K562 (cell line): Measurements from ENCODE around the gene ARHGAP15. TPM values are rescaled to one million over a fixed set of nuclear protein-coding genes. Genes with fewer than 3 reads are reported as not detected.

Source experiments
- ATAC-seq: fragments of 200-7000 bp; cut with Tn5 transposase; 3 replicates; pipeline ENCODE4 v1.9.1; 2020; ENCODE audit warnings: moderate library complexity
- BruUV-seq: library from RNA; stranded (reverse); fragments of 400-500 nt; replicated peaks from 2 replicates; lab custom pipeline; 2021; lab: Mats Ljungman, UMichigan
- CTCF ChIA-PET: fragments of 300-600 bp; formaldehyde crosslinking; extraction: SDS; loops from one replicate; lab custom pipeline; 2021; ENCODE audit warnings: low intra/inter-chr PET ratio; lab: Yijun Ruan, JAX
- POLR2A ChIA-PET: fragments of 300-600, 350-650 bp; sonication (Branson Sonifier 250); formaldehyde crosslinking; extraction: SDS; loops from one replicate; lab custom pipeline; 2021; ENCODE audit warnings: antibody characterized with exemption, inconsistent platforms; lab: Yijun Ruan, JAX
- DNase-seq, 4 experiments: peaks; one replicate each; pipeline versions ENCODE4 v3.0.0 to v3.0.0-alpha.2; 2011 to 2018; ENCODE audit warnings: low spot score in 3 of 4, mixed read lengths in 3 of 4; ENCODE audit errors: extremely low read depth in 1 of 4
- FAIRE-seq: peaks from 2 replicates; lab custom pipeline; 2011; peaks lifted over from hg19 to GRCh38; lab: Jason Lieb, UNC
- H2AFZ ChIP-seq: 2 replicates; pipeline ENCODE4 v1.6.0; 2011; ENCODE audit warnings: low read depth, low read length, control low read depth, inconsistent platforms
- H3K27ac ChIP-seq: fragments of 200-600 bp; 3 replicates; pipeline ENCODE4 v1.8.0; 2011; ENCODE audit warnings: low read depth, mild to moderate bottlenecking, control low read depth, inconsistent platforms, low read length, moderate library complexity, mixed read lengths; ENCODE audit errors: extremely low read depth
- H3K27me3 ChIP-seq, 2 experiments: fragments of 300-600 bp in 1 of 2; 2 replicates in 1 of 2; 3 replicates in 1 of 2; pipeline versions ENCODE4 v1.6.0 to v1.8.0; 2011; ENCODE audit warnings: inconsistent platforms in 2 of 2, low read length in 2 of 2, mild to moderate bottlenecking in 1 of 2, mixed read lengths in 1 of 2, moderate library complexity in 1 of 2; ENCODE audit not compliant: control insufficient read depth in 2 of 2, insufficient read depth in 2 of 2
- H3K36me3 ChIP-seq: fragments of 300-600 bp; 3 replicates; pipeline ENCODE4 v1.8.0; 2011; ENCODE audit warnings: mild to moderate bottlenecking, low read length, inconsistent platforms; ENCODE audit not compliant: control insufficient read depth, insufficient read depth
- H3K4me1 ChIP-seq, 2 experiments: fragments of 200-600 bp in 1 of 2; replicated peaks in 1 of 2; 2 replicates in 1 of 2; 3 replicates in 1 of 2; pipeline versions ENCODE4 v1.5.1 to v1.8.0; 2011; ENCODE audit warnings: inconsistent platforms in 2 of 2, low read length in 2 of 2, mild to moderate bottlenecking in 1 of 2, mixed read lengths in 1 of 2, moderate library complexity in 1 of 2; ENCODE audit not compliant: control insufficient read depth in 2 of 2, insufficient read depth in 2 of 2
- H3K4me2 ChIP-seq: 2 replicates; pipeline ENCODE4 v1.6.1; 2011; ENCODE audit warnings: low read length, control low read depth, inconsistent platforms, mixed read lengths; ENCODE audit not compliant: insufficient read depth
- H3K4me3 ChIP-seq: fragments of 200-600 bp; sonication (generic), shearing (Covaris generic); 2 replicates; pipeline ENCODE4 v1.5.1; 2016; ENCODE audit warnings: control low read depth, inconsistent platforms
- H3K79me2 ChIP-seq: fragments of 200-600 bp; 3 replicates; pipeline ENCODE4 v1.8.0; 2011; ENCODE audit warnings: low read length, inconsistent platforms; ENCODE audit not compliant: control insufficient read depth, insufficient read depth
- H3K9ac ChIP-seq, 2 experiments: 2 replicates each; pipeline versions ENCODE4 v1.6.0 to v1.6.1; 2011; ENCODE audit warnings: low read depth in 2 of 2, low read length in 2 of 2, control low read depth in 1 of 2, inconsistent platforms in 1 of 2, mild to moderate bottlenecking in 1 of 2, mixed read lengths in 1 of 2; ENCODE audit not compliant: insufficient read depth in 1 of 2
- H3K9me1 ChIP-seq: one replicate; pipeline ENCODE4 v1.6.0; 2011; ENCODE audit warnings: inconsistent platforms, mild to moderate bottlenecking, low read length, moderate library complexity; ENCODE audit not compliant: control insufficient read depth, insufficient read depth
- H3K9me3 ChIP-seq: replicated peaks from 2 replicates; pipeline ENCODE4 v1.5.1; 2011; ENCODE audit warnings: low read depth, low read length, inconsistent platforms; ENCODE audit not compliant: control insufficient read depth, insufficient read depth
- H4K20me1 ChIP-seq: replicated peaks from 2 replicates; pipeline ENCODE4 v1.6.1; 2011; ENCODE audit warnings: low read length, inconsistent platforms, mixed read lengths; ENCODE audit not compliant: control insufficient read depth, insufficient read depth
- EZH2 ChIP-seq: IDR thresholded peaks from 2 replicates; pipeline ENCODE4 v1.6.1; 2012; ENCODE audit warnings: low read depth, mild to moderate bottlenecking, inconsistent platforms, low read length, borderline replicate concordance
- GATAD2B ChIP-seq: fragments of 450-650 bp; IDR thresholded peaks from 2 replicates; pipeline ENCODE4 v1.6.1; 2017; ENCODE audit warnings: mild to moderate bottlenecking, borderline replicate concordance
- PTRF ChIP-seq: fragments of 450-650 bp; IDR thresholded peaks from 2 replicates; pipeline ENCODE4 v1.6.1; 2016; ENCODE audit warnings: mild to moderate bottlenecking, missing genetic modification characterization, missing compliant biosample characterization
- ZNF140 ChIP-seq: fragments of 250-450 bp; sonication (Bioruptor Pico); IDR thresholded peaks from 2 replicates; pipeline ENCODE4 v1.8.0; 2021; ENCODE audit warnings: moderate library complexity, mild to moderate bottlenecking, inconsistent platforms
- ZNF3 ChIP-seq: fragments of 250-450 bp; sonication (Bioruptor Pico); IDR thresholded peaks from 2 replicates; pipeline ENCODE4 v1.5.0; 2021; ENCODE audit warnings: mild to moderate bottlenecking, moderate library complexity
- WGBS: fragments of 100-300 bp; shearing (Covaris generic); methylation state at CpG from one replicate; pipeline ENCODE4 v1.1.6; 2016; ENCODE audit warnings: low coverage, mixed read lengths; ENCODE audit not compliant: insufficient coverage; ENCODE audit errors: missing lambda C conversion rate; 5-methylcytosine and 5-hydroxymethylcytosine counted together
- in situ Hi-C: fragments of 300-500 bp; cut with MboI; formaldehyde crosslinking; loops from 4 replicates; pipeline ENCODE4 v1.15.0; 2018; ENCODE audit warnings: inconsistent platforms, mixed read lengths
- intact Hi-C: fragments of 100-400 bp; cut with micrococcal nuclease; formaldehyde crosslinking; loops from 2 replicates; pipeline ENCODE4 v1.14.2; 2022
- polyA plus RNA-seq, 8 experiments: library from polyadenylated mRNA; depleted of rRNA in 4 of 8; stranded (reverse) in 5 of 8; unstranded in 3 of 8; fragments of >200 nt; fragmentation: Nextera tagmentation in 2 of 8; fragmentation: Illumina TruSeq in 1 of 8; extraction: Ambion mirVana in 2 of 8; extraction: Trizol in 1 of 8; gene quantifications; 2 replicates each; pipeline versions ENCODE4 v1.2.1 to v1.2.3, GENCODE V29; 2011 to 2014; ENCODE audit warnings: inconsistent platforms in 1 of 8, missing spikeins in 1 of 8
- total RNA-seq, 7 experiments: library from RNA; depleted of rRNA in 6 of 7; stranded (reverse); fragments of >200 nt in 6 of 7; fragmentation: Illumina TruSeq in 2 of 7; extraction: Trizol in 2 of 7; gene quantifications; 2 replicates each; pipeline versions ENCODE4 v1.2.1 to v1.2.3, GENCODE V29; 2011 to 2021; ENCODE audit warnings: low replicate concordance in 1 of 7
- TF ChIP-seq, protein P1 (sequence below): IDR thresholded peaks from 3 replicates; pipeline ENCODE4 v1.6.1; 2011; ENCODE audit warnings: borderline replicate concordance, mild to moderate bottlenecking; ENCODE audit not compliant: insufficient read length, insufficient read depth
- TF ChIP-seq, protein P2 (sequence below): fragments of 450-650 bp; IDR thresholded peaks from 2 replicates; pipeline ENCODE4 v1.6.1; 2016; ENCODE audit warnings: low read depth, mild to moderate bottlenecking, moderate library complexity

The ARHGAP15 gene
- total and polyA plus RNA-seq, 9 of the 15 experiments (the other 6 are each of a cell fraction or from before 2014, with no cell fraction given): 1.5 to 17.9 (median 7.9) TPM

GRCh38 chr2:143264851-143265250 is 135.6 kb downstream of the ARHGAP15 start:
- intact Hi-C loops: no loop called here
- in situ Hi-C loops: no loop called here
- Histone ChIP-seq H2AFZ (no peak overlapping the region), H3K27ac (no peak overlapping the region), H3K4me1 (no peaks in the 10 kb centered on the region), H3K36me3 (no peaks in the 10 kb centered on the region), H3K79me2 (no peaks in the 10 kb centered on the region), H3K4me2 (no peak overlapping the region), H4K20me1 (no peaks in the 10 kb centered on the region), H3K4me3 (no peak overlapping the region), H3K9me3 (no peaks in the 10 kb centered on the region), H3K9me1 (no peaks in the 10 kb centered on the region), H3K9ac (no peak overlapping the region), H3K27me3 (no peaks in the 10 kb centered on the region)
- ATAC-seq (no peak), FAIRE-seq (no peak), DNase-seq (no peak)
- 15% methylated on average over 2 of the region's 2 CpGs for WGBS
- BruUV-seq: no TSS peak
- TF ChIP-seq GATAD2B (no peak), EZH2 (no peak), ZNF140 (CRISPR knock-in tag) (no peak), PTRF (no peak), ZNF3 (CRISPR knock-in tag) (no peak)
- TF ChIP-seq, protein P1, sequence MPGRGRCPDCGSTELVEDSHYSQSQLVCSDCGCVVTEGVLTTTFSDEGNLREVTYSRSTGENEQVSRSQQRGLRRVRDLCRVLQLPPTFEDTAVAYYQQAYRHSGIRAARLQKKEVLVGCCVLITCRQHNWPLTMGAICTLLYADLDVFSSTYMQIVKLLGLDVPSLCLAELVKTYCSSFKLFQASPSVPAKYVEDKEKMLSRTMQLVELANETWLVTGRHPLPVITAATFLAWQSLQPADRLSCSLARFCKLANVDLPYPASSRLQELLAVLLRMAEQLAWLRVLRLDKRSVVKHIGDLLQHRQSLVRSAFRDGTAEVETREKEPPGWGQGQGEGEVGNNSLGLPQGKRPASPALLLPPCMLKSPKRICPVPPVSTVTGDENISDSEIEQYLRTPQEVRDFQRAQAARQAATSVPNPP: no peak
- TF ChIP-seq, protein P2, sequence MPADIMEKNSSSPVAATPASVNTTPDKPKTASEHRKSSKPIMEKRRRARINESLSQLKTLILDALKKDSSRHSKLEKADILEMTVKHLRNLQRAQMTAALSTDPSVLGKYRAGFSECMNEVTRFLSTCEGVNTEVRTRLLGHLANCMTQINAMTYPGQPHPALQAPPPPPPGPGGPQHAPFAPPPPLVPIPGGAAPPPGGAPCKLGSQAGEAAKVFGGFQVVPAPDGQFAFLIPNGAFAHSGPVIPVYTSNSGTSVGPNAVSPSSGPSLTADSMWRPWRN: no peak
- ChIA-PET CTCF (no interaction called here), POLR2A (interaction anchor here (1.2 kb wide), 1 partner anchor 10 kb away, joined by 3 read pairs; no protein-coding TSS in a partner anchor)
